TTC549 (cell line): ENCODE measurements around the gene BTG4.

Experiments
- FAIRE-seq: peaks from 2 replicates; lab custom pipeline; 2012; peaks lifted over from hg19 to GRCh38; lab: Jason Lieb, UNC

Gene BTG4

GRCh38 chr11:111512296-111513239 lies at the start of gene BTG4:
TSS of gene BTG4 (minus strand) at chr11:111512386. CDS start at chr11:111498776, 13,610 bp downstream.
- FAIRE-seq, result no peak

- FAIRE-seq, result no peak
These were observed 49.7 kb upstream of the BTG4 start for GRCh38 chr11:111561791-111562325.

GRCh38 chr11:111561306-111561705 lies 49.1 kb upstream of the BTG4 start:
- no peak for FAIRE-seq

GRCh38 chr11:111560800-111561199 lies 48.6 kb upstream of the BTG4 start:
- FAIRE-seq, result no peak

- no peak for FAIRE-seq
These were observed 47.7 kb upstream of the BTG4 start for GRCh38 chr11:111559800-111560464.

GRCh38 chr11:111557425-111558111 lies 45.4 kb upstream of the BTG4 start:
- FAIRE-seq, result no peak

- no peak for FAIRE-seq
These were observed 43.1 kb upstream of the BTG4 start for GRCh38 chr11:111555255-111555654.

GRCh38 chr11:111554532-111554931 lies 42.3 kb upstream of the BTG4 start:
- FAIRE-seq, result no peak

GRCh38 chr11:111550258-111550657 lies 38.1 kb upstream of the BTG4 start:
- no peak for FAIRE-seq

GRCh38 chr11:111549869-111550203 lies 37.6 kb upstream of the BTG4 start:
- no peak for FAIRE-seq

GRCh38 chr11:111549196-111549868 lies 37.1 kb upstream of the BTG4 start:
- no peak for FAIRE-seq

GRCh38 chr11:111548525-111548924 lies 36.3 kb upstream of the BTG4 start:
- FAIRE-seq, result no peak

GRCh38 chr11:111542606-111543275 lies 30.6 kb upstream of the BTG4 start:
- no peak for FAIRE-seq

- FAIRE-seq, result no peak
These were observed 29.3 kb upstream of the BTG4 start for GRCh38 chr11:111541254-111542061.

GRCh38 chr11:111540937-111541253 lies 28.7 kb upstream of the BTG4 start:
- FAIRE-seq, result no peak

- no peak for FAIRE-seq
These were observed 28.1 kb upstream of the BTG4 start, which contains the start of gene LAYN for GRCh38 chr11:111540114-111540936. TSS of gene LAYN (plus strand) at chr11:111540720. CDS start at chr11:111540844, 124 bp downstream.

GRCh38 chr11:111539426-111540113 lies 27.4 kb upstream of the BTG4 start:
- no peak for FAIRE-seq

- FAIRE-seq, result no peak
These were observed 26.4 kb upstream of the BTG4 start for GRCh38 chr11:111538407-111539114.
